MV-4-11 (cell line): ENCODE measurements around the gene CASKIN1.

ENCODE experiments used
- DNase-seq: peaks from one replicate; lab custom pipeline; 2025; lab: John Stamatoyannopoulos, UW

Gene CASKIN1

DNA sequence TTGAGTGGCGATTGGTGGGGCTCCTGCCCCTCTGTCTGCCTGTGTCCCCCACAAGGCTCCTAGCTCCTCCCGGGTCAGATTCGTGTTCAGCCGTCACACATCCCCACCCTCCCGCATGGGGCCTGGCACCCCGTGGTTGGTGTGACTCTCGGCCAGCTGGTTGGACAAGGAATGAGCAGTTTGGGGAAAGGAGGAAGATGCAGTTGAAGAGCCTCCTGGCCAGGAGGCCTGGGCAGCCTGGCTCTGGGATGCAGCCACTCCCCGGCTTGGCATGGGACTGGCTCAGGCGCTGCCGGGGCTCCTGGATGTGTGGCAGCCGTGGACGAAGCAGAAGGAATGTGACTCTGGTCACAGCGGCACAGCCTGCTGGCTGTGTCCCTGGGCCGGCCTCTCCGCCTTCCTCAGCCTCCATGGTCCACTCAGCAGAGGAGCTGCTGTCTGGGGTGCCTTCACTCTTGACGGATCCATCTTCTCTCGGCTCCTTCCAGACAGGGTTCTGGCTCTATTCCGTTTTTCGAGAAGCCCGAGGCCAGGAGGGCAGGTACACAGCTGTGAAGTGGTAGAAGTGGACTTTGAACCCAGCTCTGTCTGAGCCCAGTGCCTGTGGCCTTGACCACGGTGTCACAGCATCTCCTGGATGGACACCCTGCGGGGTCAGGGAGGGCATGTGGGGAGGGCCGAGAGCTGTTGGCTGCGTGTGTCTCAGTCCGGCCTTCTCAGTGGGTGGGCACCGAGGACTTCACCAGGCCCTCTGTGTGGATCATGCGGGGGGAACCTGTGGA lies 38.7 kb downstream of the CASKIN1 start:
- DNase-seq: no peak

GRCh38 chr16:2156849-2157224 lies 39.6 kb downstream of the CASKIN1 start:
- no peak for DNase-seq

DNA sequence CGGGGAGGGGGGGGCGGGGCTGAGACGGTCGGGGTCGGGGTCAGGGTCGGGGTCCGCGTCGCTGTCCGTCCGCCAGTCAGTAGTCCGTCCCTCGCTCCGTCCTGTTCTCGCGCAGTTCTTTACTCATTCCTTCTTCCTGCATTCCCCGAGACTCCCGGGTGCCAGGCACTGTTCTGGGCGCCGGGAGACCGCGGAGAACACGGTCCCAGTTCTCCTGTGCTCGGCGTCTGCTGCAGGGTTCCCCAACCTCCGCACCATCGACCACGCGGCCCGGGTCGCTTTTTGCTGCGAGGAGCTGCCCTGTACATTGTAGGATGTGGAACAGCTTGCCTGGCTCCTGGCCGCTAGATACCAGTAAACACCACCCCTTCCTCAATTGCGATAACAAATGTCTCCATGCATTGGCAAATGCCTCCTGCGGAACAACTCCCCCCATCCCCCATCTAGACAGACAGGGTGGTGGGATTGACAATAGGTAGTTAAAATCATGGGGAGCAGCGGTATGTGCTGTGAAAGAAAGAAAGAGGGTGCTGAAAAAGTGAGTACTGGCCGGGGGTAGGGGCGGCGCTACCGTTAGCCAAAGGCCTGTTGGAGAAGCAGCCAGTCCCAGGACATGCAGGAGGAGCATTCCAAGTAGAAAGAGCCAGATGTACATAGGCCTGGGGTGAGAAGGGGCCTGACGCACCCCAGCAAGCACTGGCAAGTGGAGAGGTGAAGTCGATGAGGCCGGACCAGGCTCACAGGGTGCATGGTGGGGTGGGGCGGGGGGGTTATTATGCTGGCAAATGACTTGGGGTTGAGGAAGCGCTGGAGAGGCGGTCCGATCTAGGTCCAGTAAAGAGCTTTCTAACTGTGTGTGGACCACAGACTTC lies 40.2 kb downstream of the CASKIN1 start:
- DNase-seq: peak; percentile 38

- peak; percentile 100 for DNase-seq
These were observed 41.1 kb downstream of the CASKIN1 start, which contains the start of gene TRAF7 for GRCh38 chr16:2155091-2155950. Gene TRAF7, plus strand, starts transcription at chr16:2155782. Its CDS starts 8,139 bp downstream, at chr16:2163921.

DNA sequence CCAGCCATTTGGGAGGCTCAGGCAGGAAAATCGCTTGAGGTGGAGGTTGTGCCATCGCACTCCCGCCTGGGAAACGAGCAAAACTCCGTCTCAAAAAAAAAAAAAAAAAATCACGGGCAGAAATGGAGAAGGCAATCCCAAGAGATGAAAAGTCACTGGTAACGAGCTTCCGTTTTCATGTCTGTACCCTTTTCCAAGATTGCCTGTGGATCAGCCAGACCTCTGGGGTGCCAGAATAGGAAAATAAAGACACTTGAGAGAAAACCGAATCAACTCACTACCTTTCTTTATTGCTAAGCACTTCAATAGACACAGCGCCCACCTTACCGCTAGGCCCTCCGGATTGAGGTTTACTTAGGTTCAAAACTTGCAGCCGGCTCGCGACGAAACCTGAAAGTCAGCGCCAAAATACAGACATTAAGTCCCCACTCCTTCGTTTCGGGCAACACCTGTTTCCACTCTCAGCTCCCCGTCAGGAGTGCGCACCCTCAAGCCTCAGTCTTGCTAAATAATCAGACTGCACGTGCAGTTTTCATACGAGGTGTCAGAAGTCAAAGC lies 41.8 kb downstream of the CASKIN1 start:
- DNase-seq: no peak

GRCh38 chr16:2152695-2153506 lies 43.5 kb downstream of the CASKIN1 start:
- DNase-seq: peak; percentile 19

GRCh38 chr16:2151188-2152091 lies 45.0 kb downstream of the CASKIN1 start:
- peak; percentile 41 for DNase-seq

GRCh38 chr16:2150418-2151187 lies 45.8 kb downstream of the CASKIN1 start:
- peak; percentile 40 for DNase-seq

- no peak for DNase-seq
These were observed 46.6 kb downstream of the CASKIN1 start for GRCh38 chr16:2149630-2150417.

- no peak for DNase-seq
These were observed 47.4 kb downstream of the CASKIN1 start for GRCh38 chr16:2148714-2149629.

DNA sequence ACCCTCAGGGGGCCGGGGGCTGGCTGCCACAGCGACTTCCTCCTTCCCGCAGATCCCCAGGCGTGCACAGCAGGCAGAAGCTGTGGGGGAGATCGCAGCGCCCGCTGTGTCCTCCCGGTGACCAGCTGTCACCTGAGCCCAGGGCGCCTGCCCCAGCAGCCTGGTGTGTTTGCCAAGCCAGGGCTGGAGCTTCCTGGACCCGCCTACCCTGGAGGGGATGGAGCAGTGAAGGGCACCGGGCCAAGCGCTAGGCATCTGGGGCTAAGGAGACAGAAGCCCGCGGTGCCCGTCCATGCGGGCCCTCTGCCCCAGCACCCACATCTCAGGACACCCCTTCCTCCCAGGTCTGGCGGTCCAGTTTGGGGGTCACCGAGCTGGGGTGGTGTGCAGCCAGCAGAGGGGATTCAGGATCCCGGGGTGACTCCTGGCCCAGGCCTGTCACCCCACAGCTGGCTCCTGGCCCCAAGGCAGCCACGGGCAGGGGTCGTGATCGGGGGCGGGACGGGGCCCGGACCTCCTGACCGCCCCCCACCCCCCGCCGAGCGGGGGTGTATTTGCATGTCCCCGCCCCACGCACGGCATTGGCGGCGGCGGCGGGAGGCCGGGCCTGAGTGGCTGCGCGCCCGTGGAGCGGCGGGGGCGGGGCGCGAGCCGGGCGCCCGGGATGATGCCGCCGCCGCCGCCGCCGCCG lies 48.3 kb downstream of the CASKIN1 start, which contains the start of gene RAB26:
RAB26 (plus strand) TSS at position 645 of the 691 bp plus-strand sequence. CDS start 159 bp downstream, outside the sequence.
- peak; percentile 20 for DNase-seq

- DNase-seq: no peak
These were observed 49.0 kb downstream of the CASKIN1 start for GRCh38 chr16:2147378-2147777.

- no peak for DNase-seq
These were observed 50.6 kb downstream of the CASKIN1 start for GRCh38 chr16:2145843-2146242.

DNA sequence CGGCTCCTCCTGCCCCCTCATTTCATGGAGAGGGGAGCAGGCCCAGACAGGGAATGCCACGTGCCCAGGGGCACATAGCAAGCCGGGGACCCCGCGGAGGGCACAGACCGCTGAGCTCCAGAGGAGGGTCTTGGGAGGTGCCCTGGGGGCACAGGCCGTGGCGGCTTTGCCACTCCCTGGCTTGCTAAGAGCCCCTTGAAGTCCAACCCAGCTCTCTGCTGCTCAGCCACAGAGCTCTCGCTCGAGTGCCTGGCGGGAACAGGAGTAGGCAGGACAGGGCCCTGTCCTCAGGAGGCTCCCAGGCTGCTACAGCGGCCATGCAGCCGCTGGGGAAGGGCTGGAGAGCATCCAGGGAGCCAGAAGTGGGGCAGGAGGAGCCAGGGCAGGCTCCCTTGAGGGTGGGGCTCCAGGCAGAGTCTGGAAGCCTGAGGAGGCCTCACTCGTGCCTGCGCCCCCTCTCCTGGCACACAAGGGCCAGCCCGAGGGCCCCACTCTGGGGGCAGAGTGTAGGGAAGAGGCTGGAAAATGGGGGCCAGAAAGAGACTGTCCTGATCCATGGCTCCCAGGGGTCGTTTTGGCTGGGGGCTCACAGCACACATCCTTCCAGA lies 52.4 kb downstream of the CASKIN1 start:
- DNase-seq: no peak

DNA sequence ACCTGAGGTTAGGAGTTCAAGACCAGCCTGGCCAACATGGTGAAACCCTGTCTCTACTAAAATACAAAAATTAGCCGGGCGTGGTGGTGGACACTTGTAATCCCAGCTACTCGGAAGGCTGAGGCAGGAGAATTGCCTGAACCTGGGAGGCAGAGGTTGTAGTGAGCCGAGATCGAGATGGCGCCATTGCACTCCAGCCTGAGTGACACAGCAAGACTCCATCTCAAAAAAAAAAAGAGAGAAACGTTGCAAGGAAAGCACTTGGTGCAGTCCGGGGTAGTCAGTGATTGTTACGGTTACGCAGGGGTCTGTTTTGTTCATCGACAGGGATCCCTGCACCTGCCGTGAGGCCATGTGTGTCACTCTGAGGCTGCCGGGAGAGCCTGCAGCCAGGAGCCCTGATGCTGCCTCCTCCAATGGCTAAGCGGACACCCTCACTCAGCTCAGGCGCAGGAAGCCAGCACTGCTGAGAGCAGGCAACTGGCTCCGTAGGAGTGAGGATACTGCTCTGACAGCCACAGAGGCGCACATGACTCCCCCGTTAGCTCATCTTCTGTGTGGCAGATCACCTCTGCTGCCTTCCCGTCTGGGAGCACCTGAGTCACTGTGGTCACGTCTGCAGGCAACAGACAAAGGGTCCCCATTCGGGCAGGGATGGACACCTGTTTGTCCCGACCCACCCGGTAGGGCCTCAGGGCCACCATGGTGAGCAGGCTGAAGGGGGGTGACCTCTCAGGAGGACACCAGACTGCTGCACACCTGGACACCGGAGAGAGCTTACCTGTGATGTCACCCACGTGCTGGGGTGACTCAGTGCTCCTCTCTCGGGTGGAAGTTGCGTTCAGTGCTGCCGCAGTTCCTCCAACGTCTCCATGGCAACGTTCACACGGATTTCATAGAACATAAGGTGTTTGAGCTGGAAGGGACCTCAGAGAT lies 53.2 kb downstream of the CASKIN1 start:
- DNase-seq: no peak
